NCI-H226 (cell line): ENCODE results near the gene ZBTB4.

Source experiments
- DNase-seq: peaks from one replicate; pipeline ENCODE4 v3.0.0-alpha.2; 2015

Gene ZBTB4

DNA sequence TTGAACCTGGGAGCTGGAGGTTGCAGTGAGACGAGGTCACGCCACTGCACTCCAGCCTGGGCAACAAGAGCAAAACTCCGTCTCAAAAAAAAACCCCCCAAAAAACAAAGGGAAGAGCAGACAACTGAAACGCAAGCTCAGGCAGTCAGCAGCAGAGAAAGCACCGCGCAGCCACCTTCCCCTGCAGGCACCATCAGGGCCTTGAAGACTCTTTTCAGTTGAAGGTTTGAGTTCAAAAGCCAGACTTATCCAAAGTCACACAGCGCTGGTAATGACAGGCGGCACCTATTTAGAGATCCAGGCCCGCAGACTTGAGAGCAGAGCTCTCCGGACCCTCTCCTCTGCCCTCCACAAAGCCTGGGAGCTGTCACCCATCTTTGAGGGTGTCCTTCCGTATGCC lies 11.1 kb downstream of the ZBTB4 start:
- no peak for DNase-seq

DNA sequence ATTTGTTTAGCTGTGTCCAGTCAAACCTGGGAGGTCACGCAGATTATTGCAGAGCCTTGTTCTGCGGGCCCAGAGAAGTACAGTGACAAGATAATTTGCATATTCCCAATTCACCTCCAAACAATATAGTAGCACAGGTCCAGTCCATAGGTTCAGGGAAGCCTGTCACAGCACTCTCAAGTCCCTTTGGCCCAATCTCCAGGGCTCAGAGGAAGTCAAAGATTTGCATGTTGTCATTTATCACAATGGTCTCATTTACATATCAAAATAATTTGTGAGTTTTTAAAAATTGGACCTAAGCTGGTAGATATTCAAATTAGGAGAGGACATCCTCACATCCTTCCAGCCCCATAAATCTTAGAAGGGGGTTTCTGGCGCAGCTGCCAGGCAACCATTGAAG lies 11.9 kb downstream of the ZBTB4 start:
- DNase-seq, result no peak

DNA sequence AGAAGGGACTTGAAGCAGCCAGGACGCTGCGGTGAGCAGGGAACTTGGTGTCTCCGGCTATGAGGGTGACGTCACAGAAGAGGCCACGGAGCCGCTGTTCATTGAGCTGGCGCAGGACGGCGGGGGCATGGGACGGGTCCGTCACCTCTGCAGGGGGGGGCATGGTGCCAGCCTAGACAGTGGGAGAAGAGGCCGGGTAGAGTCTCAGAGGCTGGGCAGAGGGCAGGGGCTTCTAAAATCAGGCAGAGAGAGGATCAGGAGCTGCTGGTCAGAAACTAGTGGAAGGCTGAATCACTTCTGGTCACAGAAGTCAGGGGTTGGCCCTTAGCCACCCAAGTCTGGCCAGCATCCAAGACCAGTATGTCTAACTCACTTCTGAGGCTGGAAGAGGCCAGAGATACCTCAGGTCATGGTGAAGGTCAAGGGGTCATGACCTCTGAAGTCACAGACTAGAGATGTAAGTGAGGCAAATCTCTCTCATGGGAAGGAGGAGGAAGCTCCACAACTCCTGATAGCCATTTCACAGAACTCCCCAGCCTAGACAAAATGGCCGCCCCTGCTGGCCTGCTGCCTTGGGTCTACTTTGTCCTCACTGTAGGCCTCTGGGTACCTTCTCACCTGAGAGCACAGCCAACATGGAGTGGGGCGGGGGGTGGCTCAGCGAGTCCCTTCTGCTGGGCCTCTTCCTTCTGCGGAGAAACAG lies 12.6 kb downstream of the ZBTB4 start:
- DNase-seq, result peak; percentile 31

DNA sequence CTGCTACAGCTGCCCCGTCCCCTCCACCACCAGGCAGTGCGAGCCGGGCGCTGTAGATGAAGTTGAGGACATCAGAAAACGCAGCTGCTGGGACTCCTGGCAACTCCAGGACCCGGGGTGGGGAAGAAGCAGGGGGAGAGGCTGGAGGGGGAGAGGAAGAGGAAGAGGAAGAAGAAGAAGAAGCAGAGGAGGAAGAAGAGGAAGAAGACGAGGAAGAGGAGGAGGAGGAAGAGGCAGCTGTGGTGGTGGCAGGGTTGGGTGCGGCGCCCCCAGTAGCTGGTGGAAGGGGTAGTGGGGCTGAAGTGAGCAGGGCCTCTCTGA lies 13.2 kb downstream of the ZBTB4 start:
- no peak for DNase-seq

DNA sequence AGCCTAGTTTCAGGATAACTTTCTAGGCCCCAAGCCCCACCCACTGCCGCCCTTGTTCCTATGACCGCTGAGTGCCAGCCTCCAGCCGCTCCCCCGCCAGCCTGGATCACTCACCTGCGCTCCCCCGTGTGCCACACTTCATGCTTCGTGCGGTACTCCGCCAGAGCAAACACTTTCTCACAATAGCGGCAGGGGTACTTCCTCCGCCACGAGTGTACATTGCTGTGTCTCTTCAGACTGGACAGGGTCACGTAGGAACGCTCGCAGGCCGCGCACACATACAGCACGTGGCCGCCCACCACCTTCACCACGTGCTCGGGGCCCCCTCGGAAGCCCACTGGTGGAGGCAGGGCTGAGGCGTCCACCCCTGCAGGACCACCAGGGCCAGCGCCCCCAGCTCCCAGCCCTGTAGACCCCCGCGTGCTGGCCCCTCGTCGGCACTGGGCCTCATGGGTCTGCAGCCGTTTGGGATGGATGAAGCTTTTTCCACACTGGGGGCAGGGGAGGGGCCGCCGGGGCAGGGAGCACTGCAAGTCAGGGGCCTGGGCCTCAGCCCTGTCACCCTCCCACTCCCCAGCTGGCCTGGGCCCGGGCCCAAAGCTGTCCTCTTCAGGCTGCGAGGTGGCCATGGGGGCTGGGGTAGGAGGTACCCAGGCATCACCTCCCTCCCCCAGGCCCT lies 13.7 kb downstream of the ZBTB4 start:
- no peak for DNase-seq

DNA sequence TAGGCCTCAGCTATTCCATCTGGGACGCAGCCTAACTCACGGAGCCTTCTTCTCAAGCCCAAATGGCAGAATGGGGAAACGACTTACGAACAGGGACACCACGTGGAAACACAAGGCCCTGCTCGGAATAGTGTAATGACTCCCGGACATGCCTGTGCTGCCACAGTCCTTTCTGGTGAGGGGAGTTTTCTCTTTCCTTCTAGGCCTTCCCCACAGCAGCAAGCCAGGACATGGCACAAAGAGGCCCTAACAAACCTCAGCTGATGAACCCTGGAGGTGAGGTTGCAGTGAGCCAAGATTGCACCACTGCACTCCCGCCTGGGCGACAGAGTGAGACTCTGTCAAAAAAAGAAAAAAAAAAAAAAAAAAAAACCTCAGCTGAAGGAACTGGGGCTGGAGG lies 15.3 kb downstream of the ZBTB4 start:
- DNase-seq, result no peak

DNA sequence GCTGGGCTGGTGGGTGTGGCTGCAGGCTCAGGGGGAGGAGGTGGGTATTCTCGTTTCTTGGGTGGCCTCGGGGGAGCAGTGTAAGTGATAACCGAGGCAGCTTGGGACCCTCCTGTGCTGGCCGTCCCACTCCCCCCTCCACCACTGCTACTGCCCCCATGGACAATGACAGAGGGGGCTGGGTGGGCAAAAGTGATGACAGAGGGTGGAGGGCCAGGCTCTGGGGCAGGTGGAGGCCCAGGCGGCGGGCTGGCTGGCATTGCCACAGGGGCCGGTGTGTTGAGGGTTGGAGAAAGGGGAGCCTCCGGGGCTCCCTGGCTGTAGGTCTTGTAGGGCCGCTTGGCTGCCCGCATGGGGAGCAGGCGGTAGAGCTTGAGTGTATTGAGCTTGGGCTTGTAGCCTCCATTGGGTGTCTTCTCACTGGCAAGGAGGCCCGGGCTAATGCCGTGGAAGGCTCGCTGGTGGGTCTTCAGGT lies 16.0 kb downstream of the ZBTB4 start:
- no peak for DNase-seq

DNA sequence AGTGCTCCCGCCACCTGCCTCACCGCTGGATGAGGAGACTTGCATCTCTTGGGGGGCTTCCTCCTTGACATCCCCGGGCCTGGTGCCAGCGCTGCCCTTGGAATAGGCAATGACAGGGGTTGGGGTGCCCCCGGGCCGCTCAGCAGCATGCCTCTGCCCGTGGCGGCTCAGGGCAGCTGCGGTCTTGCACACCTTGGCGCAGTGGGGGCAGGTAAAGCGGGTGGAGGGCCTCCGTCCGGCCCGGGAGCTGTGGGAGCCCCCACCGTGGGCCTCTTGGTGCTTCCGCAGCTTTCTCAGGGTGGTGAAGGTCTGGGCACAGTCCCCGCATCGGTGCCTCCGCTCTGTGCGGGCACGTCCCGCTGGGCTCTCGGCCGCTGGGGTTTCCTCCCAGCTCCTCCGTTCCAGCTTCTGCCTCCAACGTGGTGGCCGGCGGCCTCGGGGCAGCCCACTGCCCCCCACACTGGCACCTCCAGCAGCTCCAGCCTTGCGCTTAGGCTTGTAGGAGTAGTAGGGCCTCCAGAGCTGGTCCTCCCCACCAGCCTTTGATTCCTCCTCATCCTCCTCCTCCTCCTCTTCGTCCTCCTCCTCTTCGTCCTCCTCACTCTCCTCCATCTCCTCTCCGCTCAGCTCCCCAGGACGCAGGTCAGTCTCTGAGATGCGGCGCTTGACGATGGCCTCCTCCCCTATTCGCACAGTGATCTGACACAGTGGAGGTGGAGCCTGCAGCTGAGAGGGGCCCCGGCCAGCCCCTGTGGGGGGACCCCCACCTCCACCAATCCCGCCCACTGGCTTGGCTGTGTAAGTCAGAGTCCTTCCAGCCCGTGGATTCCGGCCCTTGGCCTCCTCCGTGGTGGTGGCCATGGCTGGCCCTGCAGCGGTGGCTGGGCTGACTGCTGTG lies 16.7 kb downstream of the ZBTB4 start:
- no peak for DNase-seq

DNA sequence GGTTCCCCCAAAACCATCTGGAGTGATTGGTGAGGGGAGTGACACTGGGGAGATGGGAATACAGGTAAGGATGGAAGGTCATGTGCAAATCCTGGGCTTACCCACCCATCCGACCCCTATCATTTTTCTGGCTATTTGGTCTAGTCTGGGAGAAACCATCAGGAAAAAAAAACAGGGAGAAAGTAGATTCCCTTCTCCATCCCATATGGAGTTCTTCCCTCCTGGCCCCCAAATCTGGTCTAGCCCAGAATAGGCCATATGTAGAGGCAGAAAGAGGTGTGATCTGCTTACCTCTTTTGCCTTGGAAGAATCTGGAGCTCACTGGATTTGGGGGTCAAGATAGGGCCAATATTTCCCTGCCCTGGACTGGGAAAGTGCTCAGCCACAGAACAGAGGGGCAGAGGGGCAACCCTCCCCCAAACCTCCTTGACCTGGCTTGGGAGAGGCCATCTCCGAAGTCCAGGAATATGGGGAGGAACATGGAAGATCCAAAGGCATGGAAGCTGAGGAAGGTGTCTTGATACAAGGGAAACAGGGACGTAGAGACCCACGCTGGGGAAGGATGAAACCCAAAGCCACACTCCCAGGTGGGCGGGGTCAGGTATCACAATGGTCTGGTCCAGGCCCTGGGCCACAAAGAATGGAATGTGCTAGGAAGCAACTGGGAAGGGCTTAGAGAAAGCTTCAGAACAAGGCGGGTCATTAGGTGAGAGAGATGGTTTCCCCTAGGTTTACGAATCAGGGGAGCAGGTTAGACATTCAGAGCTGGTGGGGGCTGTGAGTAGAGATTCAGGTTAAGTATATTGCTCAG lies 18.4 kb downstream of the ZBTB4 start:
- no peak for DNase-seq

DNA sequence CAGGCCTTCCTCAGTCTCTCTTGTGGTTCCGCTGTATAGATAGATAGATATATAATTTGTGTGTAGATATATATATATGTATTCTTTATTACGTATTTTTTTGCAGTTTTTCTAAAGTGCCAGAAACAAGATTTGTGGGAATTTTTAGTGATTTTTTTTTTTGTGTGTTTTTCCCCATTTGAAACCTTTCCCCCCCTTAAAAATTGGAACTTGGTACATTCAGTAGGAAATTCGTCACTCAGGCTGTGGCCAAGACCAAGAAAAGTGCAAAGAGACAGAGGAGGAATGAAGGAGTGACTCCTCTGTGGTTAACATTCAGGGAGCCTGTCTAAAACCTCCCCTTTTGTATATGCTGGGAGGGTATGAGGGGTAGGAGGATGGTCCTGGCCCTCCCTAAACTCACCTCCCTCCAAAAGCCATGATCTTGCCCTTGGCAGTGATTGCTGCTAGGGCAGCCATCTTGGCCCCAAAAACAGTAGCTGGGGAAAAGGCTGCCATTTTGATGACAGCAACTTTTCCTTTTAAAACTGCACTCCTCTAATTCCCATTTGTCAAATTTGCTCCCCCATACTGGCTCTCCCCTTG lies 19.4 kb downstream of the ZBTB4 start:
- DNase-seq, result no peak

DNA sequence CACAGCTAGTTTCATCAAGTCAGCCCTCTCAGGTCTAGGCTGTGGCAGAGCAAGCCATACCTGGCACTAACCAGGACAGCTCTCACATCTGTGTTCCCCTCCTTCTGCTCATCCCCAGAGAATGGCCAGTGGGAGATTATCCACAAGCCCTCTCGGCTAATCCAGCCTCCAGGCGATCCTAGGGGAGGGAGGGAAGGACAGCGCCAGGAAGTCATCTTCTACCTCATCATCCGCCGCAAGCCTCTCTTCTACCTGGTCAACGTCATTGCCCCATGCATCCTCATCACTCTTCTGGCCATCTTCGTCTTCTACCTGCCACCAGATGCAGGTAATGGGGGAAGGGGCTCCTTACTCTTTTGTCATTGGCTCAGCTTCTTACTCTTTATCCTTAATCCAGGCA lies 31.0 kb downstream of the ZBTB4 start:
- DNase-seq, result no peak

DNA sequence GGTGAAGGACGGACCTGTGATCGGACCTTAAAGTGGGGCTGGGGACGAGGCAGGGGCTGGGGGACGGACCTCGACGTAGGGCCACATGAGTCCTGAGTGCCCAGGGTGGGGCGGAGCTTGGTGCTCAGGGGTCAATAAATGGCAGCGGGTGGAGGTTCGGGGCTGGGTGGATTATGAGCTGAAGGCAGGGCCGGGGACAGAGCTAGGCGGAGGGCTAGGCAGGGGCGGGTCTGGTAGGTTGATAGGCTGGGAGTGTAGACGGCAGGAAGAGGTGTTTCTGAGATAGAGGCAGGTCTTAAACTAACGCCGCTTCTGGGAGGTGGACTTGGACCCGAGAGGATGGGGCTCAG lies 33.8 kb downstream of the ZBTB4 start:
- no peak for DNase-seq

DNA sequence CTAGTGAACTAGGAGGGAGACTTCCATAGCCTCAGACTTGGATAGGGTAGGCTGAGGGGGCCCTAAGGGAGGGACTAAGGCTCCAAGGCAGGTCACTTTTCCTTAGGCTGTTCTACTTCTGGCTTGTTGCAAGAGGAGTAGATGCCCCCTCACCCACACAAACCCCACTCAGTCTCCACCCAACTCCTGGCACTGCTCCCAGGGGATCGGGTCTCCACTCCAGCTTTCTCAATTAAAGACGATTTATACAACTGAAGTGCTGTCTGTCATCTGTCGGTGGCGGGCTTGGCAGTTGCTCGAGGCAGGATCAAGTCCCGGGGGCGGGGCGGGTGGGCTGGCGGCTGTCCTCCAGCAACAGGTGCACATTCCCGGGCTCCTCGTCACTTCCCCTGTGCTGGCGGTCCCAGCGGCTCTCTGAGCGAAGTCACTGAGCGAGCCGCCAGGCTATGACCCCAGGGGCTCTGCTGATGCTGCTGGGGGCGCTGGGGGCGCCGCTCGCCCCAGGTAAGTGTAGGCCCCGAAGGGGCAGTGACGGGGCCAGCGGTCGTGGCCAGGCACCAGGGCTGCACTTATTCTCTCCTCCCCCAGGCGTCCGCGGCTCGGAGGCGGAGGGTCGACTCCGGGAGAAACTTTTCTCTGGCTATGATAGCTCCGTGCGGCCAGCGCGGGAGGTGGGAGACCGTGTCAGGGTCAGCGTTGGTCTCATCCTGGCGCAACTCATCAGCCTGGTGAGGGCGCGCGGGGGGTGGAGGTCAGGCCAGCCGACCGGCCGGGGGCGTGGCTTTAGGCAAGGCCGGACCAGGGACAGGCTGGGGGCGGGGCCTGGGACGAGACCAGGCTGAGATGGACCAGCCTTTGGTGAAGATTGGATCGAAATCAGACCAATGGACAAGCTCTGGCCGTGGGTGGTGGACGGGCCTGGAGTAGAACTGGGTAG lies 34.5 kb downstream of the ZBTB4 start, which contains the start of gene CHRNB1:
Gene CHRNB1 (plus strand): TSS at position 380 of the 937 bp plus-strand sequence. CDS start 67 bp downstream, at position 447.
- DNase-seq, result no peak

DNA sequence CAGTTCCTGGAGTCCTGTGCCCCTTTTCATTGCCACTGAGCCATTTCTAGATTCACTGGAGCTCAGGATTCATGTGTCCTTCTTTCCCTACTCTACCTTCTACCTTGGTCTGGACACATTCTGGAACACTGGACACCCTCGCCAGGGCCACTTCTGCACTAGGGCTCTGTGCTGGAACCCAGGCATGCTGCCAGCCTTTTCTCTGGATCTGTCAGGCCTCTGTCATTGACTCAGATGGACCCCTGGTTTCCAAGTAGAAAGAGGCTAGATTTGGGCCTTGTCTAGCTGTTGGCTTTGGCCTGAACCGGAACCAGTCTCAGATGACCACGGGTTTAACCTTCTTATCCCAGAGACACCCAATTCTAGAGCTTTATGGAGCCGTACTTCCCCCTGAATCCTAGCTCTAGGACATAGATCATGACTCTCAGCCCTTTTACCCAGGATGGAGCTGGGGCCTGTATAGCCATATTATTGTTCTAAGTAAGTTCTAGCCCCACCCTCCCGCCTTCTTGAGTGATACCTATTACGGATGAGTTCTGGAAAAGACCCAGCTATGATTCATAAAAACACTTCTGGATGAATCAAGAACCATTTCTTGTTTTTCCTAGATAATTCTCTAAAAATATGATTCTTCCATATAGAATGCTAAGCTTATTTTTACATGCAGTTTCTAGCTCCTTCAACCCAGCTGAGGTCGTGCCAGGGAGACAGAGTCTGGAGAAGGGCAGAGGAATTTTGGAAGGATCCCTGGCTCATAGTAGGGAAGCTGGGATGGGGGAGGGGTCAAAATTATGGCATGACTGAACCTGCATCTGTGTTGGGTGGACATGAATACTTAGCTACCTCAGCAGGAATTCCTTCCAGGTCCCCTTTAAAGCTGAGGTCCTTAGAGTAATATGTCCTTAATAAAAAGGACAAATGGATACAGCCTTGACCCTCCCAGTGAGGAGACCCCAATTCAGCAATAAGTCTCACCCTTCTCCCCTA lies 35.6 kb downstream of the ZBTB4 start:
- peak; percentile 69 for DNase-seq

DNA sequence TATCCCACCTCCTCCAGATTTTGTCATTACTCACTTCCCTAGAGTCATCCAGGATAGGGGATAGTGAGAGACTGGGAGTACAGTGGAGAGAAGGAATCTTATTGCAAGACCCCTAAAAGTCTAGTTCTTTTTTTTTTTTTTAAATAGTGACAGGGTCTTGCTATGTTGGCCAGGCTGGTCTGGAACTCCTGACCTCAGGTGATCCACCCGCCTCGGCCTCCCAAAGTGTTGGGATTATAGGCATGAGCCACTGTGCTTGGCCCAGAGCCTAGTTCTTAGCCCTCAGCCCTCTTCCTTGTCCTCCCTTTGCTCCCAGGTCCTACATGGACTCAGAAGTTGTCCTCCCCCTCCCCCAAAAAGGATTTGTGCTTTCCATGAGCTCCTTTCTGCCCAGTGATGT lies 37.3 kb downstream of the ZBTB4 start:
- DNase-seq, result no peak

DNA sequence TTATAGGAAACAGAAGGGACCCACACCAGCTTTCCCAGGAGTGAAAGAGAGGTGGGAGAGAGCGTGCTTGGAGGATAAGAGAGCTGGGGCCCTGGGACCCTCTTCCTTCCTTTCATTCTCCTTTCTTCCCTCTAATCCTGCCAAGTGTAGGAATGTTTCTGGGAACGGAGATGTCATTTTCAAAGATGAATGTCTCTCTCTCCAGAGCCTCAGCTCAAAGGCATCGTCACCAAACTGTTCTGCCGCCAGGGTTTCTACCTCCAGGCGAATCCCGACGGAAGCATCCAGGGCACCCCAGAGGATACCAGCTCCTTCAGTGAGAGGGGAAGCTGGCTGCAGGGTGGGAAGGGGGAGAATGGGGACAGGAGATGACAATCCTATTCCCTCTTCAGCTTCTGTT lies 38.2 kb downstream of the ZBTB4 start:
- DNase-seq, result no peak

DNA sequence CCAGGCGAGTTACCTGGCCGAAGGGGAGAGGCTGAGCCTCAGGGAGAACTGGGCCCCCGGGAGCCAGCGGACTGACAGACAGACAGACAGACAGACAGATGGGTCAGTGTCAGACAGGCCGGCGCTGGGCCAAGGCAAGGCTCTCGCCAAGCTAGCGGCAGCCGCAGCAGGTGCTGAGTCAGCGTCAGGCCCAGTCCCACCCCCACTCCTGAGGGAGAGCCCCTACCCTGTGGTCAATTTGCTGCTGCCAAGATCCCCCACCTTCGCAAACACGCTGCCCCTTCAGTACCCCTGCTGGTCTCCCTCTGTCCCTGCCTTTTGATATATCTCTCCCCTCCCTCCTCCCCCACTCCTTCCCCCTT lies 38.6 kb downstream of the ZBTB4 start:
- peak; percentile 21 for DNase-seq

DNA sequence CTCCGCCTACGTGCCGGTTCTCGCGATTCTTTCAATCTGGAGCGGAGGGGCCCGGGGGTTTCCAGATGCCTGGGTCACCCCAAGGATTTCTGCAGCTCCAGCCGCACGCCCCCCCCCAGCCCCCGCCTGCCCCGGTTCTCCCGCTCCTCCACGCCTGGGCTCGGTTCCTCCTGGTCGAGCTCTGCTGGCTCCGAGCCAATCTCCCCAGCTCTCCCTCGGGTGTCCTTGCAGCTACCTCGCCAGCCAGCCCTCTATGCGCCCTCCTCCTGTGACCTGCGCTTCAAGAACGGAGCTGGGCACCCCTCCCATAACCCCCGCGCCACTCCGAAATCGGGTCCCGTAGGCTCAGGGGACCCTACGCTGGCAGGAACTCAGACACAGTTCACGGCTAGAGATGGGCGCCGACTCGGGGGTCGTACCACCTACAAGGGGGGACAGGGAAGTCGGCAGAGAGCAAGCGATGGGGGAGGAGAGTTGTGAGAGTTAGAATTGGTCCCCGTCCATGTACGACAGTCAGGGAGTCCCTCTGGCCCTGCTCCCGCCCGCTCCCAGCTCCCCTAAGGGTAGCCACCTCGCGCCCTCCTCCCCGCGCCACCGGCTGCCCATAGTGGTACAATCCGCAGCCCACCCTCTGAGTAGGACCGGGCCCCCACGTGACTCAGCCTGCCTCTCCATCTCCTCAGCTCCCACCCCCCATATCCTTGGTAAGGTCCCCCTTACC lies 39.2 kb downstream of the ZBTB4 start:
- DNase-seq, result peak; percentile 34

DNA sequence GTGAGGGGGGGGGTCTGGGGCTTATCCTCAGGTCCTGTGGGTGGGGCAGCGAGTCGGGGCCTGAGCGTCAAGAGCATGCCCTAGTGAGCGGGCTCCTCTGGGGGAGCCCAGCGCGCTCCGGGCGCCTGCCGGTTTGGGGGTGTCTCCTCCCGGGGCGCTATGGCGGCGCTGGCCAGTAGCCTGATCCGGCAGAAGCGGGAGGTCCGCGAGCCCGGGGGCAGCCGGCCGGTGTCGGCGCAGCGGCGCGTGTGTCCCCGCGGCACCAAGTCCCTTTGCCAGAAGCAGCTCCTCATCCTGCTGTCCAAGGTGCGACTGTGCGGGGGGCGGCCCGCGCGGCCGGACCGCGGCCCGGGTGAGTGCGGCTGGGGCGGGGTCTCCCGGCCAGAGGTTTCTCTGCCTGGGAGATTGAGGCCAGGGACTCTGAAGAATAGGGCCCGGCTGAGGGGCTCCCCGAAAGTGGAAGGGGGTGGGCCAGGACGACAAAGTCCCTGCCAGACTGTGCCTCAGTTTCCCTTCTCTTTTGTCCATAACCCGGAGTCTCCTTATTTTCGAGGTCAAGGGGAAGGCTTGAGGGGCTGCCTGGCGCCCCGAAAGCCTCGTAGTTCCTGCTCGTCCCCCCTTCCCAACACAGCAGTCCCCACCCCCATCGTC lies 39.8 kb downstream of the ZBTB4 start, which contains the start of gene FGF11:
Gene FGF11 (plus strand): TSS at position 51 of the 651 bp plus-strand sequence. CDS start 109 bp downstream, at position 160.
- DNase-seq, result no peak
